Gastroesophageal sphincter (tissue), 4 donors: ENCODE results near the gene TBC1D7. TPM values are rescaled to one million over a fixed set of nuclear protein-coding genes. Genes with fewer than 3 reads are reported as not detected.

Experiments used
- ATAC-seq: fragments of 150-250 bp; one replicate; pipeline ENCODE4 v1.9.1; 2016; ENCODE audit warnings: mild to moderate bottlenecking, moderate library complexity
- H3K27ac ChIP-seq, 4 donors: fragments of 200-600 bp; sonication (generic) in 3 of 4; 1 replicate in 3 of 4; 2 replicates in 1 of 4; pipeline ENCODE4 v1.5.1; 2016 to 2019
- H3K27me3 ChIP-seq: fragments of 200-600 bp; sonication (generic); one replicate; pipeline ENCODE4 v1.5.1; 2019
- H3K36me3 ChIP-seq, 2 donors: fragments of 200-600 bp; sonication (generic); one replicate each; pipeline ENCODE4 v1.5.1; 2019; ENCODE audit warnings: control low read depth in 1 of 2
- H3K4me1 ChIP-seq, 3 donors: fragments of 200-600 bp; sonication (generic); 1 replicate in 2 of 3; 2 replicates in 1 of 3; pipeline ENCODE4 v1.5.1; 2016 to 2019; ENCODE audit warnings: control low read depth in 2 of 3
- H3K4me3 ChIP-seq, 2 donors: fragments of 200-600 bp; sonication (generic); one replicate each; pipeline ENCODE4 v1.5.1; 2019; ENCODE audit warnings: mild to moderate bottlenecking in 1 of 2, moderate library complexity in 1 of 2
- H3K9me3 ChIP-seq, 3 donors: fragments of 200-600 bp; sonication (generic); one replicate each; pipeline ENCODE4 v1.5.1; 2017 to 2019; ENCODE audit warnings: control low read depth in 2 of 3
- CTCF ChIP-seq, 4 experiments: fragments of 200-600 bp in 2 of 4; fragments of 450-650 bp in 2 of 4; sonication (generic) in 1 of 4; IDR thresholded peaks; one replicate each; pipeline ENCODE4 v1.5.1; 2017 to 2019; ENCODE audit warnings: antibody characterized with exemption in 4 of 4, mild to moderate bottlenecking in 2 of 4, moderate library complexity in 2 of 4
- EP300 ChIP-seq: sonication (generic); formaldehyde crosslinking; IDR thresholded peaks from one replicate; pipeline ENCODE4 v1.6.1; 2017; ENCODE audit warnings: antibody characterized with exemption, mild to moderate bottlenecking
- POLR2A ChIP-seq, 2 donors: fragments of 450-650 bp; IDR thresholded peaks; one replicate each; pipeline ENCODE4 v1.6.1; 2017; ENCODE audit warnings: antibody characterized with exemption in 2 of 2, mild to moderate bottlenecking in 2 of 2, moderate library complexity in 1 of 2
- POLR2AphosphoS5 ChIP-seq: sonication (generic); formaldehyde crosslinking; IDR thresholded peaks from one replicate; pipeline ENCODE4 v1.6.1; 2017; ENCODE audit warnings: antibody characterized with exemption
- WGBS, 2 donors: methylation state at CpG; one replicate each; pipeline ENCODE4 v1.1.5; 2018; ENCODE audit warnings: low coverage in 1 of 2; 5-methylcytosine and 5-hydroxymethylcytosine counted together
- total RNA-seq, 4 donors: library from RNA; depleted of rRNA; stranded (reverse); fragments of >200 nt; gene quantifications; one replicate each; pipeline ENCODE4 v1.1.0, GENCODE V29; 2016

Gene TBC1D7
- total RNA-seq, 4 donors from 2014 or later, result 5.1 to 14.5 (median 7.3) TPM

- no peak for ATAC-seq
- Histone ChIP-seq H3K4me3 (no peak overlapping the region), H3K36me3 (peaks cover 0 to 76% of the 10 kb centered on the region in 2 donors), H3K4me1 (no peaks in the 10 kb centered on the region), H3K27me3 (no peaks in the 10 kb centered on the region), H3K27ac (no peak overlapping the region), H3K9me3 (peaks cover 0 to 2% (median 0%) of the 10 kb centered on the region in 3 donors)
- TF ChIP-seq CTCF (IDR thresholded peaks at IDR 0.05) (no peak), POLR2A (IDR thresholded peaks at IDR 0.05) (no peak), POLR2AphosphoS5 (no peak), EP300 (no peak)
- 80 to 84% methylated on average over 1 to 7 of the region's 9 CpGs for WGBS, 2 donors
Measured at GRCh38 chr6:13292774-13293173, 35.6 kb downstream of the TBC1D7 start.

- no peaks in the 10 kb centered on the region for H3K4me1 ChIP-seq
- peaks cover 0 to 65% of the 10 kb centered on the region in 2 donors for H3K36me3 ChIP-seq
- peaks cover 0 to 18% (median 0%) of the 10 kb centered on the region in 3 donors for H3K9me3 ChIP-seq
- WGBS, 2 donors, result 100% methylated on average over 2 of the region's 2 CpGs
- ATAC-seq, result no peak
- H3K27me3 ChIP-seq, result no peaks in the 10 kb centered on the region
- TF ChIP-seq POLR2AphosphoS5 (no peak), POLR2A (IDR thresholded peaks at IDR 0.05) (no peak), CTCF (IDR thresholded peaks at IDR 0.05) (no peak), EP300 (no peak)
- H3K4me3 ChIP-seq, result no peak overlapping the region
- no peak overlapping the region for H3K27ac ChIP-seq
Measured at GRCh38 chr6:13290335-13290734, 38.0 kb downstream of the TBC1D7 start.

GRCh38 chr6:13289789-13290318, 38.5 kb downstream of the TBC1D7 start:
- TF ChIP-seq POLR2AphosphoS5 (no peak), EP300 (no peak), POLR2A (IDR thresholded peaks at IDR 0.05) (no peak), CTCF (IDR thresholded peaks at IDR 0.05) (no peak)
- H3K27ac ChIP-seq, result no peak overlapping the region
- ATAC-seq, result no peak
- no peak overlapping the region for H3K4me3 ChIP-seq
- H3K4me1 ChIP-seq, result no peaks in the 10 kb centered on the region
- no peaks in the 10 kb centered on the region for H3K27me3 ChIP-seq
- WGBS, 2 donors, result 56 to 58% methylated on average over 6 to 9 of the region's 9 CpGs
- peaks cover 0 to 65% of the 10 kb centered on the region in 2 donors for H3K36me3 ChIP-seq
- H3K9me3 ChIP-seq, result peaks cover 0 to 18% (median 0%) of the 10 kb centered on the region in 3 donors

GRCh38 chr6:13288969-13289391, 39.4 kb downstream of the TBC1D7 start:
- H3K4me1 ChIP-seq, result no peaks in the 10 kb centered on the region
- H3K27ac ChIP-seq, result no peak overlapping the region
- no peaks in the 10 kb centered on the region for H3K27me3 ChIP-seq
- no peak for ATAC-seq
- TF ChIP-seq EP300 (no peak), CTCF (IDR thresholded peaks at IDR 0.05) (no peak), POLR2A (IDR thresholded peaks at IDR 0.05) (no peak), POLR2AphosphoS5 (no peak)
- no peak overlapping the region for H3K4me3 ChIP-seq
- 91 to 94% methylated on average over 7 to 10 of the region's 13 CpGs for WGBS, 2 donors
- peaks cover 0 to 18% (median 0%) of the 10 kb centered on the region in 3 donors for H3K9me3 ChIP-seq
- H3K36me3 ChIP-seq, result peaks cover 0 to 62% of the 10 kb centered on the region in 2 donors

- H3K36me3 ChIP-seq, result peaks cover 0 to 63% of the 10 kb centered on the region in 2 donors
- H3K27ac ChIP-seq, result no peak overlapping the region
- no peak for ATAC-seq
- no peak overlapping the region for H3K4me3 ChIP-seq
- no peak for TF ChIP-seq POLR2AphosphoS5
- no peak for TF ChIP-seq POLR2A (IDR thresholded peaks at IDR 0.05)
- TF ChIP-seq EP300, result no peak
- TF ChIP-seq CTCF (IDR thresholded peaks at IDR 0.05), result no peak
- H3K27me3 ChIP-seq, result no peaks in the 10 kb centered on the region
- 88 to 100% methylated on average over 2 to 8 of the region's 9 CpGs for WGBS, 2 donors
- no peaks in the 10 kb centered on the region for H3K4me1 ChIP-seq
- peaks cover 0 to 18% (median 0%) of the 10 kb centered on the region in 3 donors for H3K9me3 ChIP-seq
Measured at GRCh38 chr6:13288481-13288880, 39.9 kb downstream of the TBC1D7 start.
